A673 (cell line): Measurements from ENCODE around the gene IFNW1. TPM values are rescaled to one million over a fixed set of nuclear protein-coding genes. Genes with fewer than 3 reads are reported as not detected.
A peak's percentile ranks its signal among the peaks of the same experiment; 100 is the strongest.

ENCODE experiments used
- BruUV-seq: library from RNA; stranded (reverse); fragments of 400-500 nt; replicated peaks from 2 replicates; lab custom pipeline; 2021; lab: Mats Ljungman, UMichigan
- CTCF ChIA-PET: fragments of 300-600 bp; sonication (Branson Sonifier 250); formaldehyde crosslinking; loops from one replicate; lab custom pipeline; 2022; ENCODE audit warnings: antibody characterized with exemption; lab: Charles Lee
- POLR2A ChIA-PET: fragments of 300-600 bp; sonication (Branson Sonifier 250); formaldehyde crosslinking; loops from one replicate; lab custom pipeline; 2022; ENCODE audit warnings: antibody characterized with exemption; ENCODE audit not compliant: low non-redundant PET; lab: Charles Lee
- DNase-seq: peaks from one replicate; pipeline ENCODE4 v3.0.0-alpha.2; 2015; ENCODE audit warnings: low spot score
- H3K27ac ChIP-seq: fragments of 200-600 bp; sonication (generic); 2 replicates; pipeline ENCODE4 v1.5.1; 2016; ENCODE audit warnings: mixed run types, low read depth, mild to moderate bottlenecking, mixed read lengths, antibody characterized with exemption, low read length; ENCODE audit not compliant: poor library complexity, severe bottlenecking
- H3K27me3 ChIP-seq: fragments of 200-600 bp; sonication (generic); replicated peaks from 2 replicates; pipeline ENCODE4 v1.6.1; 2017; ENCODE audit warnings: mixed run types, low read depth, mild to moderate bottlenecking, mixed read lengths, antibody characterized with exemption, low read length; ENCODE audit not compliant: insufficient read depth, poor library complexity
- H3K36me3 ChIP-seq: fragments of 200-600 bp; sonication (generic); 2 replicates; pipeline ENCODE4 v1.6.1; 2016; ENCODE audit warnings: mixed run types, mild to moderate bottlenecking, mixed read lengths, antibody characterized with exemption, low read length; ENCODE audit not compliant: insufficient read depth, poor library complexity, severe bottlenecking
- H3K4me1 ChIP-seq: fragments of 200-600 bp; sonication (generic); 2 replicates; pipeline ENCODE4 v1.6.1; 2017; ENCODE audit warnings: mixed run types, mild to moderate bottlenecking, mixed read lengths, antibody characterized with exemption, low read length; ENCODE audit not compliant: insufficient read depth, poor library complexity, severe bottlenecking
- H3K4me3 ChIP-seq: fragments of 200-600 bp; sonication (generic); 2 replicates; pipeline ENCODE4 v1.5.1; 2016; ENCODE audit warnings: low read depth, mixed run types, mild to moderate bottlenecking, mixed read lengths, low read length; ENCODE audit not compliant: poor library complexity, severe bottlenecking
- H3K9me3 ChIP-seq: fragments of 200-600 bp; sonication (generic); 2 replicates; pipeline ENCODE4 v1.6.1; 2016; ENCODE audit warnings: mixed run types, low read depth, mild to moderate bottlenecking, mixed read lengths, antibody characterized with exemption, low read length; ENCODE audit not compliant: poor library complexity, severe bottlenecking
- CTCF ChIP-seq: fragments of 300-800, 200-600 bp; sonication (generic); conservative IDR thresholded peaks from 2 replicates; pipeline ENCODE4 v1.5.1; 2017; ENCODE audit warnings: low read depth, mild to moderate bottlenecking, antibody characterized with exemption, low read length, moderate library complexity, mixed read lengths
- EZH2 ChIP-seq: fragments of 200-600 bp; sonication (generic); IDR thresholded peaks from 2 replicates; pipeline ENCODE4 v1.6.1; 2017; ENCODE audit warnings: borderline replicate concordance, low read depth, mild to moderate bottlenecking, mixed read lengths, antibody characterized with exemption, low read length; ENCODE audit not compliant: poor library complexity, severe bottlenecking
- intact Hi-C: fragments of 100-400 bp; cut with micrococcal nuclease; formaldehyde crosslinking; loops from one replicate; pipeline ENCODE4 v1.10.0; 2022; ENCODE audit not compliant: unreplicated experiment
- total RNA-seq: library from RNA; stranded (reverse); gene quantifications from 2 replicates; pipeline ENCODE4 v1.2.3, GENCODE V29; 2021

The IFNW1 gene
- total RNA-seq, 1 experiment from 2014 or later: not detected

- no peaks in the 10 kb centered on the region for H3K9me3 ChIP-seq
- CTCF ChIA-PET: interaction anchor here (0.6 to 1.1 kb wide), 7 partner anchors 32 to 1646 kb away, joined by 3 to 10 read pairs (median 4); no protein-coding TSS in a partner anchor
- TF ChIP-seq CTCF (peak; percentile 69), EZH2 (no peak)
- intact Hi-C loops: loop anchor here (2.0 to 10.0 kb wide), 3 partner anchors 166 to 1184 kb away; no protein-coding TSS in a partner anchor
- H3K27me3 ChIP-seq: no peaks in the 10 kb centered on the region
- H3K4me1 ChIP-seq: peaks cover 4% of the 10 kb centered on the region
- DNase-seq: peak; percentile 74
- POLR2A ChIA-PET: no interaction called here
- H3K4me3 ChIP-seq: no peak overlapping the region
- H3K27ac ChIP-seq: no peak overlapping the region
- no peaks in the 10 kb centered on the region for H3K36me3 ChIP-seq
- no TSS peak for BruUV-seq
Measured at GRCh38 chr9:21110708-21111576, 30.7 kb downstream of the IFNW1 start.

- Histone ChIP-seq H3K4me1 (no peaks in the 10 kb centered on the region), H3K4me3 (no peak overlapping the region), H3K9me3 (no peaks in the 10 kb centered on the region), H3K27me3 (no peaks in the 10 kb centered on the region), H3K27ac (no peak overlapping the region), H3K36me3 (no peaks in the 10 kb centered on the region)
- intact Hi-C loops: no loop called here
- BruUV-seq: no TSS peak
- DNase-seq: no peak
- POLR2A ChIA-PET: no interaction called here
- TF ChIP-seq CTCF: no peak
- TF ChIP-seq EZH2: no peak
- CTCF ChIA-PET: no interaction called here
Measured at GRCh38 chr9:21104787-21105186, 36.8 kb downstream of the IFNW1 start.

- Histone ChIP-seq H3K9me3 (no peaks in the 10 kb centered on the region), H3K27me3 (no peaks in the 10 kb centered on the region), H3K4me1 (no peaks in the 10 kb centered on the region), H3K4me3 (no peak overlapping the region), H3K27ac (no peak overlapping the region), H3K36me3 (no peaks in the 10 kb centered on the region)
- no peak for TF ChIP-seq EZH2
- no peak for TF ChIP-seq CTCF
- DNase-seq: no peak
- BruUV-seq: no TSS peak
- intact Hi-C loops: no loop called here
- CTCF ChIA-PET: no interaction called here
- POLR2A ChIA-PET: no interaction called here
Measured at GRCh38 chr9:21102305-21102704, 39.3 kb downstream of the IFNW1 start.
